GM12891 (cell line): Measurements from ENCODE around the gene STIM1.

Experiments used
- POLR2A ChIP-seq: IDR thresholded peaks from 2 replicates; pipeline ENCODE4 v1.6.1; 2011; ENCODE audit warnings: low read depth, low read length, control low read depth
- POLR2AphosphoS5 ChIP-seq: IDR thresholded peaks from 2 replicates; pipeline ENCODE4 v1.6.1; 2011; ENCODE audit warnings: low read depth, low read length, control low read depth
- POU2F2 ChIP-seq: IDR thresholded peaks from 2 replicates; pipeline ENCODE4 v1.6.1; 2011; ENCODE audit warnings: low read depth, mild to moderate bottlenecking, control low read depth, low read length, moderate library complexity

GRCh38 chr11:3853545-3853842, 2.0 kb upstream of the STIM1 start:
- TF ChIP-seq POLR2AphosphoS5 (no peak), POU2F2 (no peak), POLR2A (no peak)
